GM18951 (cell line): ENCODE results near the gene NPNT.

ENCODE experiments used
- POLR2A ChIP-seq: IDR thresholded peaks from 4 replicates; pipeline ENCODE4 v1.6.1; 2011; ENCODE audit warnings: mild to moderate bottlenecking; ENCODE audit not compliant: insufficient read length, insufficient read depth; ENCODE audit errors: extremely low read depth
- in situ Hi-C: fragments of 300-500 bp; cut with MboI; formaldehyde crosslinking; loops from one replicate; pipeline ENCODE4 v1.12.0; 2022; ENCODE audit warnings: low sequenced_read_pairs, mixed read lengths, inconsistent platforms; ENCODE audit not compliant: unreplicated experiment

Gene NPNT

DNA sequence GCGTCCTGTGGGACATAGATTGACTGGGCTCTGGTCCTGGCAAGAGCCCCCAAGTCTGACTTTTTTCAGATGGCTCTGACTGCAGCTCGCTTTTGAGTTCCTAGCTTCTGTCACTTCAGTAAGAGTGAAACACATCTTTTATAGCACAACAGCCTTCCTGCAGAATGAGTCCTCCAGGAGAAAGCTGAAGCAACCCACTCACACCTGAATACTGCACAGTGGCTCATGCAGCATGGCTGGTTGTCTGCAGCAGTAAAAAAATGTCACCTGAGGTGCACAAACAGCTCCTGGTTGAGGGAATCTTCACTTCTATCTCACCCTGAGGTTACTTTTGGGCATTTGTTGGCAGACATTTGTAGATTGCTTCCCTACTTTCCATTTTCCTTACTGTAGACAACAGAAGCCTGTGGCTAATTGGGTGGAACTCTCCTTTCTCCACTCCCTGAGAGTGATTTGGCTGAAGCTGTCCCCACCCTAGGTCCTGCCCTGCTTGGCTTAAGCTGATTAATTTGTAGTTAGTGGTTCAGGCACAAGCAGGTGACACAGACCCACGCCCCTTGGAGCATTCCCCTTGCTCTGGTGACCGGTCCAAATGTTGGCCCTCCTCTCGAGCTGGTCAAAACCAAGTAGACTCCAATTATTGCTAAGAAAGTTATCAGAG is 99.7 kb downstream of the NPNT start:
- no peak for TF ChIP-seq POLR2A
- in situ Hi-C loops, result no loop called here

- in situ Hi-C loops, result no loop called here
- TF ChIP-seq POLR2A, result no peak
Measured at GRCh38 chr4:105996845-105997244, 101.6 kb downstream of the NPNT start.

DNA sequence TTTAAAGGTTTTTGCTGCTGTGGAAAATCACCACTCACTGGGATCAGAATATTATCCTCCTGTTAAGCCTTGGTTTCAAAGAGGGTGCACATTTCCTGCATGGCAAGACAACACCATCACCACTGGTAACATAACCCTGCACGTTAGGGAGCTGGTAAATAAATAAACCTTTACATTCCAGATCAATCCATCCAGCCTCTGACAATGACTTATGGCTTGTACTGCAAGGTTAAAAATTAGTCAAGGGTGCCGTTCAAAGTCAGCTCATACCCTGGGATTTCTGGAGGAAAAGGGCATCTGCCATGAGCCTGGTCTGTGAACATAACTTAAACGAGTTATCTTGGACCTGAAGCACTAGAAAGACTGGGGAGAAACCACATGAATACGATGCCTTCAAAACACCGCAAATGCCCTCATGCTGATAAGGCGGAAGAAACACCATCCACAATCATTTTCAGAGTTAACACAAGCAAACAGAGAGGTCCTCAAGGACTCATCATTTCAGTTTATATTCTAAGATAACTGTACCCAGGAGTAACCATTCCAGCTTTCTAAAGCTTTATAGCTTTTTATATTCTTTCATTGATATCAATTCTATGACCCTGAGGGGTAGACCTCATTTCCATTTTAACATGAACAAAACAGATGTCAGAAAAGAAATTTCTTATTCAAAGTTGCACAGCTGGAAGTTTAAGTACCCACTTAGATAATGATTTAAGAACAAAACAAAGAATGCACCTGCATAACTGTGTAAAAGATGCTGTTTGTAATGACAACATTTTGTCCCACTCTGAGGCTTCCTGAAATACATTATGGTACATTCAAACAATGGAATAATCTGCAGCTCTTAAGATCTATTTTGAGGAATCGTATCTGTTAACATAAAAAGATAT is 103.1 kb downstream of the NPNT start:
- in situ Hi-C loops, result no loop called here
- no peak for TF ChIP-seq POLR2A

GRCh38 chr4:106002994-106003393 is 107.7 kb downstream of the NPNT start:
- no peak for TF ChIP-seq POLR2A
- in situ Hi-C loops, result no loop called here

DNA sequence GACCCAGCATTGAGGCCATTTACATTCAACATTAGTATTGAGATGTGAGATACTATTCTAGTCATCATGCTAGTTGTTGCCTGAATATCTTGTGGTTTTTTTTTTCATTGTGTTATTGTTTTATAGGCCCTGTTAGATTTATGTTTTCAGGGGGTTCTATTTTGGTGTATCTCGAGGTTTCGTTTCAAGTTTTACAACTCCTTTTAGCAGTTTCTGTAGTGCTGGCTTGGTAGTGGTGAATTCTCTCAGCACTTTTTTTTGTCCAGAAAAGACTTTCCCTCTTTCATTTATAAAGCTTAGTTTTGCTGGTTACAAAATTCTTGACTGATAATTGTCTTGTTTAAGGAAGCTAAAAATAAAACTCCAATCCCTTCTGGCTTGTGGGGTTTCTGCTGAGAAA is 115.5 kb downstream of the NPNT start:
- TF ChIP-seq POLR2A, result no peak
- in situ Hi-C loops, result no loop called here

GRCh38 chr4:106011387-106011786 is 116.1 kb downstream of the NPNT start:
- TF ChIP-seq POLR2A, result no peak
- in situ Hi-C loops, result no loop called here

DNA sequence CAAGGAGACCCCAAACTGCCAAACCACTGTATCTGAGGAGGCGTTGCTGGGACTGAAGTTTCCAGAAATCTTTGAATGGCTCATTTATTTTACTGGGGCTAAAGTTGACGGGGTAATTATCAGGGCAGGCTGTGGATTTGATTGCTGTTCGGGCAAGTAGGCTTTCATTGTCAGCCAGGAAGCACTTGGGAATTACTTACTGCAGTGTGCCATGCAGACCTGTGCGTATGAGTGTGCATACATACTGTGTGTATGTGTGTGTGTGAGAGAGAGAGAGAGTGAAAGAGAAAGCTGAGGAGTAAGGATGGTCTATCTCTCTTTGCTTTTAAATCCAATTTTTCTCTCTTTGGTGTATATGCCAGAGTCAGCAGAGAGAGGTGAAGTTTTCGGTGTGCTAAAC is 122.7 kb downstream of the NPNT start:
- in situ Hi-C loops, result no loop called here
- TF ChIP-seq POLR2A, result no peak

GRCh38 chr4:106019771-106020170 is 124.5 kb downstream of the NPNT start:
- in situ Hi-C loops, result no loop called here
- no peak for TF ChIP-seq POLR2A
